Measurements from ENCODE around the gene SEPTIN1. TPM values are rescaled to one million over a fixed set of nuclear protein-coding genes. Genes with fewer than 3 reads are reported as not detected.

Gene SEPTIN1
- total and polyA plus RNA-seq, 2 of the 13 experiments (the other 11 are each of a cell fraction or from before 2014, with no cell fraction given), result 0.18 to 0.67 TPM

GRCh38 chr16:30401768-30402425 is 19.5 kb upstream of the SEPTIN1 start (continued):
- peak in 1 of 2 experiments; percentile 67; a peak in 1 of 4 replicates for TF ChIP-seq KLF16 (CRISPR knock-in tag; IDR thresholded peaks at IDR 0.05)
- TF ChIP-seq TEAD3 (CRISPR knock-in tag; optimal IDR thresholded peaks at IDR 0.05; ENCODE audit: borderline replicate concordance), result peak; percentile 89
- TF ChIP-seq ZNF235 (CRISPR knock-in tag; IDR thresholded peaks at IDR 0.05; ENCODE audit: borderline replicate concordance), result no peak
- no peak for TF ChIP-seq CCAR2 (optimal IDR thresholded peaks at IDR 0.05; ENCODE audit: low read depth, low read length)
- TF ChIP-seq ZKSCAN5 (CRISPR knock-in tag; IDR thresholded peaks at IDR 0.05), result peak; percentile 69; the same call in 1 of the 2 replicates
- no peak for TF ChIP-seq LBX2 (CRISPR knock-in tag; IDR thresholded peaks at IDR 0.05; ENCODE audit: borderline replicate concordance)
- TF ChIP-seq ZNF253 (CRISPR knock-in tag; IDR thresholded peaks at IDR 0.05; ENCODE audit: borderline replicate concordance), result no peak
- no peak for TF ChIP-seq ZNF737 (CRISPR knock-in tag; IDR thresholded peaks at IDR 0.05; ENCODE audit: borderline replicate concordance)
- no peak for TF ChIP-seq SMAD9 (CRISPR knock-in tag; IDR thresholded peaks at IDR 0.05)
- no peak for TF ChIP-seq GRHL1 (CRISPR knock-in tag; conservative IDR thresholded peaks at IDR 0.05)
- TF ChIP-seq GABPB1 (CRISPR knock-in tag; IDR thresholded peaks at IDR 0.05), result no peak
- TF ChIP-seq ZNF557 (CRISPR knock-in tag; IDR thresholded peaks at IDR 0.05), result no peak
- TF ChIP-seq TCF7L2 (IDR thresholded peaks at IDR 0.05; ENCODE audit: low read depth, low read length), result no peak
- no peak for TF ChIP-seq ZNF256 (CRISPR knock-in tag; conservative IDR thresholded peaks at IDR 0.05)
- no peak for TF ChIP-seq ZNF34 (CRISPR knock-in tag; IDR thresholded peaks at IDR 0.05; ENCODE audit: borderline replicate concordance)
- TF ChIP-seq ZNF589 (CRISPR knock-in tag; conservative IDR thresholded peaks at IDR 0.05), result no peak
- TF ChIP-seq GFI1 (CRISPR knock-in tag; IDR thresholded peaks at IDR 0.05; ENCODE audit: borderline replicate concordance), result no peak
- no peak for TF ChIP-seq SNAPC4 (CRISPR knock-in tag; IDR thresholded peaks at IDR 0.05)
- TF ChIP-seq SNRNP70 (IDR thresholded peaks at IDR 0.05; ENCODE audit: low read depth, low read length), result no peak
- 0 out of 2 replicates have a peak, but pooled peaks have one; percentile 11 for TF ChIP-seq ZNF512 (CRISPR knock-in tag; IDR thresholded peaks at IDR 0.05)
- TF ChIP-seq RBM39 (IDR thresholded peaks at IDR 0.05; ENCODE audit: low read depth, low read length, poor library complexity, severe bottlenecking), result no peak
